Measurements from ENCODE around the gene SPIB. TPM values are rescaled to one million over a fixed set of nuclear protein-coding genes. Genes with fewer than 3 reads are reported as not detected.

Gene SPIB
- total and polyA plus RNA-seq, 5 donors from 2014 or later: 0.10 to 0.38 TPM; not detected in 3

DNA sequence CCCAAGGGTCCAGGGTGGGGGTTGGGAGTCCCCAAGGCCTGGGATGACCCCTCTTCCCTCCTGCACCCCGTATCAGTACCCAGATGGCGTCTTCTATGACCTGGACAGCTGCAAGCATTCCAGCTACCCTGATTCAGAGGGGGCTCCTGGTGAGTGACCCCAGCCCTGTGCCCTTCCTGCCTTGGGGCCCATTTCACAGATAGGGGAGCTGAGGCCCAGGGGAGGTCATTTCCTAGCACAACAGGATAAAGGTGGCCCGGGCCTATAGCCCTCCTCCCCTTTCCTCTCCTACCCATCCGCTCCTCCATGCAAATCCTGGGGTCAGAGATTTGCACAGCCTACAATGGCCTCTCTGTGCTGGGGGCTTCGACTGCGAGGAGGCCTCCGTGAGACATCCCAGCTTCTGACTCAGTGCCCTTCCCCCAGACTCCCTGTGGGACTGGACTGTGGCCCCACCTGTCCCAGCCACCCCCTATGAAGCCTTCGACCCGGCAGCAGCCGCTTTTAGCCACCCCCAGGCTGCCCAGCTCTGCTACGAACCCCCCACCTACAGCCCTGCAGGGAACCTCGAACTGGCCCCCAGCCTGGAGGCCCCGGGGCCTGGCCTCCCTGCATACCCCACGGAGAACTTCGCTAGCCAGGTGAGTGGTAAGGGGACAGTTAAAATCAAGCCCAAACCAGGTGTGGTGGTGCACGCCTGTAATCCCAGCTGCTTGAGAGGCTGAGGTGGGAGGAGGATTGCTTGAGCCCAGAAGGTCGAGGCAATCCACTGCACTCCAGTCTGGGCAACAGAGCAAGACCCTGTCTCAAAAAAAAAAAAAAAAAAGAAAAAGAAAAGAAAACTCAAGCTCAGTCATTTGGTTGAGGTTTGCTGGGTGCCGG, 3.9 kb downstream of the SPIB start:
- DNase-seq: no peak
- peaks cover 2% of the 10 kb centered on the region for H3K27me3 ChIP-seq (ENCODE audit: control insufficient read depth, insufficient read depth, low read length)
- Mint-ChIP-seq H3K27ac (no peak overlapping the region), H3K4me1 (peaks cover 0 to 6% (median 4%) of the 10 kb centered on the region in 4 donors), H3K36me3 (peaks cover 4% of the 10 kb centered on the region), H3K4me3 (peak overlapping the region in 1 of 4 donors; percentile 13), H3K9me3 (peaks cover 0 to 1% (median 0%) of the 10 kb centered on the region in 7 donors), H3K27me3 (peaks cover 30% of the 10 kb centered on the region)
- no peaks in the 10 kb centered on the region for H3K36me3 ChIP-seq (ENCODE audit: control insufficient read depth, insufficient read depth, low read length)
- no peak overlapping the region for H3K4me3 ChIP-seq (ENCODE audit: low read depth, low read length)
- H3K9me3 ChIP-seq (ENCODE audit: control insufficient read depth in 2 of 2, low read length in 2 of 2): no peaks in the 10 kb centered on the region
- no peaks in the 10 kb centered on the region for H3K4me1 ChIP-seq (ENCODE audit: control insufficient read depth, insufficient read depth, low read length, poor library complexity, severe bottlenecking)
- no peak for ATAC-seq (ENCODE audit: low read depth in 2 of 2)
- H3K27ac ChIP-seq (ENCODE audit: insufficient read depth, low read length, poor library complexity, severe bottlenecking): no peak overlapping the region

DNA sequence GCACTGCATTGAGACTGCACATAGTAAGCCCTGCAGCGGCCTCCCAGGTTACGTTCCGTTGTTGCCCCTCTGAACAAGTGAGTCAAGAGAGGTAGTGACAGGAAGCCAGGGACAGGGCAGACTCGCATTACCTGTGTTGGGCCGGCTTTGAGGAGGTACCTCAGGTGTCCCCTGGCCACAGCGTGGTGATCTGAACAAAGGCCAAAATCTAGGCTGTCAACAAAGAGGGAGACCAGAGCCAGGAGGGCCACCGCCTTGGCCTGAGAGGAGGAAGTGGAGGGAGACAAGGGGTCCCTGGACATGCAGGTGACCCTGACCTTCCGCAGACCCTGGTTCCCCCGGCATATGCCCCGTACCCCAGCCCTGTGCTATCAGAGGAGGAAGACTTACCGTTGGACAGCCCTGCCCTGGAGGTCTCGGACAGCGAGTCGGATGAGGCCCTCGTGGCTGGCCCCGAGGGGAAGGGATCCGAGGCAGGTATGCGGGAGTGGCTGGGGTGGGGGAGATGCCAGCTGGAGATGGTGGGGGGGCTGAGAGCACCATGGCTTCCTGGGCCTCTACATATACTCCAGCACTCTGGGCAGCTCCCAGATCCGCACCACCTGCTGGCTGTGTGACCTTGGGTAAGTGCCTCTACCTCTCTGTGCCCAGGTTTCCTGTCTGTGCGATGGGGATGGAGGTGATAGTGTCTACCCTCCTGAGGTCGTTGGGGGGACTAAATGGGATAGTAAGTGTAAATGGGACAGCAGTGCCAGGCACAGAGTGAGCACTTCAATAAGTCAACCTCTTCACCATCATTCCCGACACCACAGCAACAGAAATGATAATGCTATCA, 4.8 kb downstream of the SPIB start:
- H3K27ac ChIP-seq (ENCODE audit: insufficient read depth, low read length, poor library complexity, severe bottlenecking): no peak overlapping the region
- H3K9me3 ChIP-seq (ENCODE audit: control insufficient read depth in 2 of 2, low read length in 2 of 2): no peaks in the 10 kb centered on the region
- Mint-ChIP-seq H3K4me1 (peaks cover 0 to 6% (median 4%) of the 10 kb centered on the region in 4 donors), H3K27ac (no peak overlapping the region), H3K36me3 (peaks cover 4% of the 10 kb centered on the region), H3K27me3 (peaks cover 30% of the 10 kb centered on the region), H3K4me3 (no peak overlapping the region), H3K9me3 (peaks cover 0 to 1% (median 0%) of the 10 kb centered on the region in 7 donors)
- no peaks in the 10 kb centered on the region for H3K36me3 ChIP-seq (ENCODE audit: control insufficient read depth, insufficient read depth, low read length)
- H3K4me3 ChIP-seq (ENCODE audit: low read depth, low read length): no peak overlapping the region
- DNase-seq (no peak), ATAC-seq (ENCODE audit: low read depth in 2 of 2) (no peak)
- H3K4me1 ChIP-seq (ENCODE audit: control insufficient read depth, insufficient read depth, low read length, poor library complexity, severe bottlenecking): no peaks in the 10 kb centered on the region
- peaks cover 2% of the 10 kb centered on the region for H3K27me3 ChIP-seq (ENCODE audit: control insufficient read depth, insufficient read depth, low read length)

DNA sequence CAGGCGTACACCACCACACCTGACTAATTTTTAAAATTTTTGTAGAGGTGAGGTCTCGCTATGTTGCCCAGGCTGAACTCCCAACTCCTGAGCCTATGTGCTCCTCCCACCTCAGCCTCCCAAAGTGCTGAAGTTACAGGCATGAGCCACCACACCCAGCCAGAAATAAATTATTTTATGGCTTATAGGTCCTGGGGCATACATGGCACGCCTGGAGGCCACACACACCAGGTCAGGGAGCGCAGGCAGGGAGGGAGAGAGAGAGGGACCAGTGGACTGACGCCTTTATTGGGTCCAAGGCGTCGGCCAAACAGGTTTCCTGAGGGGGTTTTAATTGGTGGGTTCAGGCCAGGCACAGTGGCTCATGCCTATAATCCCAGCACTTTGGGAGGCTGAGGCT, 6.8 kb downstream of the SPIB start:
- Histone ChIP-seq H3K27me3 (ENCODE audit: control insufficient read depth, insufficient read depth, low read length) (peaks cover 2% of the 10 kb centered on the region), H3K4me3 (ENCODE audit: low read depth, low read length) (no peak overlapping the region), H3K27ac (ENCODE audit: insufficient read depth, low read length, poor library complexity, severe bottlenecking) (no peak overlapping the region), H3K36me3 (ENCODE audit: control insufficient read depth, insufficient read depth, low read length) (no peaks in the 10 kb centered on the region), H3K4me1 (ENCODE audit: control insufficient read depth, insufficient read depth, low read length, poor library complexity, severe bottlenecking) (no peaks in the 10 kb centered on the region), H3K9me3 (ENCODE audit: control insufficient read depth in 2 of 2, low read length in 2 of 2) (no peaks in the 10 kb centered on the region)
- no peak for DNase-seq
- Mint-ChIP-seq H3K27ac (no peak overlapping the region), H3K27me3 (peaks cover 20% of the 10 kb centered on the region), H3K9me3 (peaks cover 0 to 4% (median 0%) of the 10 kb centered on the region in 7 donors), H3K36me3 (no peaks in the 10 kb centered on the region), H3K4me1 (peaks cover 0 to 4% (median 0%) of the 10 kb centered on the region in 4 donors), H3K4me3 (no peak overlapping the region)
- no peak for ATAC-seq (ENCODE audit: low read depth in 2 of 2)

DNA sequence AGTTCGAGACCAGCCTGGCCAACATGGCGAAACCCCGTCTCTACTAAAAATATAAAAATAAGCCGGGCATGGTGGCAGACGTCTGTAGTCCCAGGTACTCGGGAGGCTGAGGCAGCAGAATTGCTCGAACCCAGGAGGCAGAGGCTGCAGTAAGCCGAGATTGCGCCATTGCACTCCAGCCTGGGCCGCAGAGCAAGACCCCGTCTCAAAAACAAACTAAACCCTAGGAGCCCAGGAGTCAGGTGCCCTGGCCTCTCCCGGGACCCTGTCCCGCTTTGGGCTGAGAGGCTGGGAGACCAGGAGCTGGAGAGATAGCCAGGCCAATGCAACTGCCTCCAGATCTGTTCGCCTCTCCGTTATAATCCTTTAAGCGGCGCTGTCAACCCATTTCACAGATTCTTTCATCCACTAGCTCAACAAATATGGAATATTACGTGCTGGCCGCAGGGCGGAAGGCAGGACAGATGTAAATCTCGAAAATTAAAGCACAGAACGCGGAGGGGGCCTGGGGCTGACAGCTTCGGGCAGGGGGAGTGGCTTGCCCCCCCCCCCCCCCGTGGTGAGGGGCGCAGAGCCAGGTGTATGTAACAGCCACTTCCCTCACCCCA, 8.7 kb downstream of the SPIB start:
- Mint-ChIP-seq H3K27ac (no peak overlapping the region), H3K27me3 (peaks cover 14% of the 10 kb centered on the region), H3K4me3 (peak overlapping the region in 2 of 4 donors; percentile 43 to 75), H3K9me3 (peaks cover 0 to 4% (median 0%) of the 10 kb centered on the region in 7 donors), H3K36me3 (no peaks in the 10 kb centered on the region), H3K4me1 (peaks cover 0 to 18% (median 4%) of the 10 kb centered on the region in 4 donors)
- H3K4me1 ChIP-seq (ENCODE audit: control insufficient read depth, insufficient read depth, low read length, poor library complexity, severe bottlenecking): peaks cover 9% of the 10 kb centered on the region
- no peak overlapping the region for H3K4me3 ChIP-seq (ENCODE audit: low read depth, low read length)
- H3K27ac ChIP-seq (ENCODE audit: insufficient read depth, low read length, poor library complexity, severe bottlenecking): no peak overlapping the region
- no peaks in the 10 kb centered on the region for H3K9me3 ChIP-seq (ENCODE audit: control insufficient read depth in 2 of 2, low read length in 2 of 2)
- no peaks in the 10 kb centered on the region for H3K36me3 ChIP-seq (ENCODE audit: control insufficient read depth, insufficient read depth, low read length)
- no peaks in the 10 kb centered on the region for H3K27me3 ChIP-seq (ENCODE audit: control insufficient read depth, insufficient read depth, low read length)
- no peak for DNase-seq
- ATAC-seq (ENCODE audit: low read depth in 2 of 2): no peak

DNA sequence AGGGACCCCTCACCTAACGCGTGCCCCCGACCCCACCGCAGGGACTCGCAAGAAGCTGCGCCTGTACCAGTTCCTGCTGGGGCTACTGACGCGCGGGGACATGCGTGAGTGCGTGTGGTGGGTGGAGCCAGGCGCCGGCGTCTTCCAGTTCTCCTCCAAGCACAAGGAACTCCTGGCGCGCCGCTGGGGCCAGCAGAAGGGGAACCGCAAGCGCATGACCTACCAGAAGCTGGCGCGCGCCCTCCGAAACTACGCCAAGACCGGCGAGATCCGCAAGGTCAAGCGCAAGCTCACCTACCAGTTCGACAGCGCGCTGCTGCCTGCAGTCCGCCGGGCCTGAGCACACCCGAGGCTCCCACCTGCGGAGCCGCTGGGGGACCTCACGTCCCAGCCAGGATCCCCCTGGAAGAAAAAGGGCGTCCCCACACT, 9.3 kb downstream of the SPIB start:
- no peak overlapping the region for H3K27ac Mint-ChIP-seq
- peaks cover 0 to 21% (median 5%) of the 10 kb centered on the region in 4 donors for H3K4me1 Mint-ChIP-seq
- Histone ChIP-seq H3K27me3 (ENCODE audit: control insufficient read depth, insufficient read depth, low read length) (no peaks in the 10 kb centered on the region), H3K27ac (ENCODE audit: insufficient read depth, low read length, poor library complexity, severe bottlenecking) (no peak overlapping the region), H3K9me3 (ENCODE audit: control insufficient read depth in 2 of 2, low read length in 2 of 2) (no peaks in the 10 kb centered on the region), H3K4me3 (ENCODE audit: low read depth, low read length) (no peak overlapping the region), H3K36me3 (ENCODE audit: control insufficient read depth, insufficient read depth, low read length) (no peaks in the 10 kb centered on the region), H3K4me1 (ENCODE audit: control insufficient read depth, insufficient read depth, low read length, poor library complexity, severe bottlenecking) (peaks cover 11% of the 10 kb centered on the region)
- ATAC-seq (ENCODE audit: low read depth in 2 of 2) (no peak), DNase-seq (peak in 2 of 3 donors; percentile 21 to 44)
- peaks cover 20% of the 10 kb centered on the region for H3K27me3 Mint-ChIP-seq
- peak overlapping the region in 3 of 4 donors; percentile 13 to 56 (median 15) for H3K4me3 Mint-ChIP-seq
- peaks cover 0 to 4% (median 0%) of the 10 kb centered on the region in 7 donors for H3K9me3 Mint-ChIP-seq
- no peaks in the 10 kb centered on the region for H3K36me3 Mint-ChIP-seq

DNA sequence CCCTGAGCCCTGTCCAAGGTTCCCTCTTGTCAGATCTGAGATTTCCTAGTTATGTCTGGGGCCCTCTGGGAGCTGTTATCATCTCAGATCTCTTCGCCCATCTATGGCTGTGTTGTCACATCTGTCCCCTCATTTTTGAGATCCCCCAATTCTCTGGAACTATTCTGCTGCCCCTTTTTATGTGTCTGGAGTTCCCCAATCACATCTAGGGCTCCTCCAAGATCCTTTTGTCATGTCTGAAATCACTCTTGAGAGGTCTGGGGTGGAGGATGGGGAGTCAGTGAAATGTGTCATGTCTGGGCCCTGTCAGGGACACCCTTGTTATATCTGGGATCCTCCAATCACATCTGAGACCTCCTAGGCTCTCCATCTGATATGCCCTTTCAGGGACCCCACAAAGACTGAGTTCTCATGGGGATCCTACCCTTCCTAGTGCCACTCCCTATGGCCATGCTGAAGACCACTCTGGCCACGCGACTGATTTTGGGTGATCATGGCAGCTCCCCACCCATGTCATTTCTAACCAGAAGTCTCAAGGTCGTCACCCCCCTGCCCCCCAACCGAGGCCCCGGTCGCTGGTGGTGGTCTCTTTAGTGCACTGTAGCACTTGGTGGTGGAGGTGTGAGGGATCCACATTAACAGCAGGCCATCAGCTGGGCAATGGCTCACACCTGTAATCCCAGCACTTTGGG, 10.2 kb downstream of the SPIB start:
- H3K27me3 Mint-ChIP-seq: peaks cover 24% of the 10 kb centered on the region
- ATAC-seq (ENCODE audit: low read depth in 2 of 2): no peak
- Histone ChIP-seq H3K4me1 (ENCODE audit: control insufficient read depth, insufficient read depth, low read length, poor library complexity, severe bottlenecking) (peaks cover 11% of the 10 kb centered on the region), H3K36me3 (ENCODE audit: control insufficient read depth, insufficient read depth, low read length) (no peaks in the 10 kb centered on the region), H3K27ac (ENCODE audit: insufficient read depth, low read length, poor library complexity, severe bottlenecking) (no peak overlapping the region), H3K27me3 (ENCODE audit: control insufficient read depth, insufficient read depth, low read length) (no peaks in the 10 kb centered on the region), H3K9me3 (ENCODE audit: control insufficient read depth in 2 of 2, low read length in 2 of 2) (no peaks in the 10 kb centered on the region), H3K4me3 (ENCODE audit: low read depth, low read length) (no peak overlapping the region)
- H3K4me3 Mint-ChIP-seq: peak overlapping the region in 3 of 4 donors; percentile 41 to 65 (median 57)
- H3K27ac Mint-ChIP-seq: peak overlapping the region in 1 of 3 donors; percentile 48
- H3K36me3 Mint-ChIP-seq: no peaks in the 10 kb centered on the region
- H3K9me3 Mint-ChIP-seq: peaks cover 0 to 4% (median 0%) of the 10 kb centered on the region in 7 donors
- peaks cover 0 to 23% (median 7%) of the 10 kb centered on the region in 4 donors for H3K4me1 Mint-ChIP-seq
- DNase-seq: no peak

DNA sequence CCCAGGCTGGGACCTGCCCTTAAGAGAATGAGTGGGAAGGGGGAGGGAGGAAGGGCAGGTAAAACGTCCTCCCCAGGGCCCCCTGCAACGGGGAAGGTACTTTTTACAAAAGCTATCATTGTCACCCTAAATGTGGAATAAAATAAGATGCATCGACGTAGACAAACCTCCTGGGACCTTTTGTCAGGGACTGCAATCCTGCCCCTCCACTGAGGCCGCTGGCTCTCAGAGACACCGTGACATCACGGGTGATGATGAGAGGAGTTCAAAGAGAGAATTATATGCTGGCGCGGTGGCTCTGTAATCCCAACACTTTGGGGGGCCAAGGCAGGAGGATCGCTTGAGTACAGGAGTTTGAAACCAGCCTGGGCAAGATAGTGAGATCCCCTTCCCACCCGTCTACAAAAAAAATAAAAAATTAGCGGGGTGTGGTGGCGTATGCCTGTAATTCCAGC, 12.2 kb downstream of the SPIB start:
- Histone ChIP-seq H3K27ac (ENCODE audit: insufficient read depth, low read length, poor library complexity, severe bottlenecking) (no peak overlapping the region), H3K4me1 (ENCODE audit: control insufficient read depth, insufficient read depth, low read length, poor library complexity, severe bottlenecking) (peaks cover 11% of the 10 kb centered on the region), H3K4me3 (ENCODE audit: low read depth, low read length) (peak overlapping the region; percentile 85), H3K27me3 (ENCODE audit: control insufficient read depth, insufficient read depth, low read length) (no peaks in the 10 kb centered on the region), H3K36me3 (ENCODE audit: control insufficient read depth, insufficient read depth, low read length) (no peaks in the 10 kb centered on the region), H3K9me3 (ENCODE audit: control insufficient read depth in 2 of 2, low read length in 2 of 2) (no peaks in the 10 kb centered on the region)
- Mint-ChIP-seq H3K27me3 (peaks cover 29% of the 10 kb centered on the region), H3K36me3 (no peaks in the 10 kb centered on the region), H3K9me3 (peaks cover 0 to 4% (median 0%) of the 10 kb centered on the region in 7 donors), H3K4me1 (peaks cover 0 to 23% (median 7%) of the 10 kb centered on the region in 4 donors), H3K27ac (peak overlapping the region in 2 of 3 donors; percentile 81 to 89), H3K4me3 (peak overlapping the region; percentile 93 to 96 (median 94))
- DNase-seq (no peak), ATAC-seq (ENCODE audit: low read depth in 2 of 2) (no peak)
